ENCODE measurements around the gene KIFAP3.

Gene KIFAP3

GRCh38 chr1:170063109-170063826 is 11.2 kb downstream of the KIFAP3 start:
- TF ChIP-seq NFIC (IDR thresholded peaks at IDR 0.05) (no peak), TCF12 (IDR thresholded peaks at IDR 0.05; ENCODE audit: low read depth) (no peak), CREB1 (IDR thresholded peaks at IDR 0.05; ENCODE audit: low read depth) (no peak), TAF1 (IDR thresholded peaks at IDR 0.05; ENCODE audit: low read depth) (no peak), EP300 (IDR thresholded peaks at IDR 0.05; ENCODE audit: borderline replicate concordance) (no peak), EGR1 (IDR thresholded peaks at IDR 0.05) (no peak), FOXM1 (IDR thresholded peaks at IDR 0.05; ENCODE audit: borderline replicate concordance, low read depth) (no peak), RAD21 (IDR thresholded peaks at IDR 0.05; ENCODE audit: low read depth) (no peak), CEBPB (IDR thresholded peaks at IDR 0.05) (no peak), YY1 (IDR thresholded peaks at IDR 0.05; ENCODE audit: low read depth) (no peak), MAX (IDR thresholded peaks at IDR 0.05) (no peak)
- TF ChIP-seq, protein P1, sequence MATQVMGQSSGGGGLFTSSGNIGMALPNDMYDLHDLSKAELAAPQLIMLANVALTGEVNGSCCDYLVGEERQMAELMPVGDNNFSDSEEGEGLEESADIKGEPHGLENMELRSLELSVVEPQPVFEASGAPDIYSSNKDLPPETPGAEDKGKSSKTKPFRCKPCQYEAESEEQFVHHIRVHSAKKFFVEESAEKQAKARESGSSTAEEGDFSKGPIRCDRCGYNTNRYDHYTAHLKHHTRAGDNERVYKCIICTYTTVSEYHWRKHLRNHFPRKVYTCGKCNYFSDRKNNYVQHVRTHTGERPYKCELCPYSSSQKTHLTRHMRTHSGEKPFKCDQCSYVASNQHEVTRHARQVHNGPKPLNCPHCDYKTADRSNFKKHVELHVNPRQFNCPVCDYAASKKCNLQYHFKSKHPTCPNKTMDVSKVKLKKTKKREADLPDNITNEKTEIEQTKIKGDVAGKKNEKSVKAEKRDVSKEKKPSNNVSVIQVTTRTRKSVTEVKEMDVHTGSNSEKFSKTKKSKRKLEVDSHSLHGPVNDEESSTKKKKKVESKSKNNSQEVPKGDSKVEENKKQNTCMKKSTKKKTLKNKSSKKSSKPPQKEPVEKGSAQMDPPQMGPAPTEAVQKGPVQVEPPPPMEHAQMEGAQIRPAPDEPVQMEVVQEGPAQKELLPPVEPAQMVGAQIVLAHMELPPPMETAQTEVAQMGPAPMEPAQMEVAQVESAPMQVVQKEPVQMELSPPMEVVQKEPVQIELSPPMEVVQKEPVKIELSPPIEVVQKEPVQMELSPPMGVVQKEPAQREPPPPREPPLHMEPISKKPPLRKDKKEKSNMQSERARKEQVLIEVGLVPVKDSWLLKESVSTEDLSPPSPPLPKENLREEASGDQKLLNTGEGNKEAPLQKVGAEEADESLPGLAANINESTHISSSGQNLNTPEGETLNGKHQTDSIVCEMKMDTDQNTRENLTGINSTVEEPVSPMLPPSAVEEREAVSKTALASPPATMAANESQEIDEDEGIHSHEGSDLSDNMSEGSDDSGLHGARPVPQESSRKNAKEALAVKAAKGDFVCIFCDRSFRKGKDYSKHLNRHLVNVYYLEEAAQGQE (IDR thresholded peaks at IDR 0.05; ENCODE audit: low read depth), result no peak
- TF ChIP-seq, protein P2, sequence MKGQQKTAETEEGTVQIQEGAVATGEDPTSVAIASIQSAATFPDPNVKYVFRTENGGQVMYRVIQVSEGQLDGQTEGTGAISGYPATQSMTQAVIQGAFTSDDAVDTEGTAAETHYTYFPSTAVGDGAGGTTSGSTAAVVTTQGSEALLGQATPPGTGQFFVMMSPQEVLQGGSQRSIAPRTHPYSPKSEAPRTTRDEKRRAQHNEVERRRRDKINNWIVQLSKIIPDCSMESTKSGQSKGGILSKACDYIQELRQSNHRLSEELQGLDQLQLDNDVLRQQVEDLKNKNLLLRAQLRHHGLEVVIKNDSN (IDR thresholded peaks at IDR 0.05), result no peak

DNA sequence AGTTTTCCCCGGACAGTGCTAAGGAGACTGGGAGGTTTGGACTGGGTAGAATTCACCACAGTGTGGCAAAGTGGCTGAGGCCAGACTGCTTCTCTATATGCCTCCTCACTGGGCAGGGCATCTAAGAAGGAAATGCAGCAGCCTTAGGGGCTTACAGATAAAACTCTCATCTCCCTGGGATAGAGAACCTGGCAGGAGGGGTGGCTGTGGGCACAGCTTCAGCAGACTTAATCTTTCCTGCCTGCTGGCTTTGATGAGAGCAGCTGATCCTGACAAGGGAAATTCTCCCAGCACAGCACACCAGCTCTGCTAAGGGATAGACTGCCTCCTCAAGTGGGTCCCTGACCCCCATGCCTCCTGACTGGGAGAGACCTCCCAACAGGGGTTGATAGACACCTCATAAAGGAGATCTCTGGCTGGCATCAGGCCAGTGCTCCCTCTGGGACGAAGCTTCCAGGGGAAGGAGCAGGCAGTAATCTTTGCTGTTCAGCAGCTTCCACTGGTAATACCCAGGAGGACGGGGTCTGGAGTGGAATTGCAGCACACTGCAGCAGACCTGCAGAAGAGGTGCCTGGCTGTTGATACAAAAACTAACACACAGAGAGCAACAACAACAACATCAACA is 25.2 kb downstream of the KIFAP3 start:
- TF ChIP-seq CREB1 (IDR thresholded peaks at IDR 0.05; ENCODE audit: low read depth), result no peak
- no peak for TF ChIP-seq TAF1 (IDR thresholded peaks at IDR 0.05; ENCODE audit: low read depth)
- no peak for TF ChIP-seq MAX (IDR thresholded peaks at IDR 0.05)
- TF ChIP-seq, protein P2 (IDR thresholded peaks at IDR 0.05), result no peak
- no peak for TF ChIP-seq TCF12 (IDR thresholded peaks at IDR 0.05; ENCODE audit: low read depth)
- no peak for TF ChIP-seq EP300 (IDR thresholded peaks at IDR 0.05; ENCODE audit: borderline replicate concordance)
- no peak for TF ChIP-seq ZBTB7A (IDR thresholded peaks at IDR 0.05; ENCODE audit: low read depth)
- TF ChIP-seq RAD21 (IDR thresholded peaks at IDR 0.05; ENCODE audit: low read depth), result no peak
- no peak for TF ChIP-seq EGR1 (IDR thresholded peaks at IDR 0.05)
- no peak for TF ChIP-seq CEBPB (IDR thresholded peaks at IDR 0.05)
- no peak for TF ChIP-seq NFIC (IDR thresholded peaks at IDR 0.05)
- TF ChIP-seq, protein P1 (IDR thresholded peaks at IDR 0.05; ENCODE audit: low read depth), result no peak
- no peak for TF ChIP-seq YY1 (IDR thresholded peaks at IDR 0.05; ENCODE audit: low read depth)
- TF ChIP-seq FOXM1 (IDR thresholded peaks at IDR 0.05; ENCODE audit: borderline replicate concordance, low read depth), result no peak
- TF ChIP-seq TEAD4 (IDR thresholded peaks at IDR 0.05), result no peak

- no peak for TF ChIP-seq FOXM1 (IDR thresholded peaks at IDR 0.05; ENCODE audit: borderline replicate concordance, low read depth)
- TF ChIP-seq MAX (IDR thresholded peaks at IDR 0.05), result no peak
- no peak for TF ChIP-seq ZBTB7A (IDR thresholded peaks at IDR 0.05; ENCODE audit: low read depth)
- TF ChIP-seq TAF1 (IDR thresholded peaks at IDR 0.05; ENCODE audit: low read depth), result no peak
- no peak for TF ChIP-seq NFIC (IDR thresholded peaks at IDR 0.05)
- TF ChIP-seq, protein P2 (IDR thresholded peaks at IDR 0.05), result no peak
- no peak for TF ChIP-seq RAD21 (IDR thresholded peaks at IDR 0.05; ENCODE audit: low read depth)
- no peak for TF ChIP-seq TCF12 (IDR thresholded peaks at IDR 0.05; ENCODE audit: low read depth)
- TF ChIP-seq CREB1 (IDR thresholded peaks at IDR 0.05; ENCODE audit: low read depth), result no peak
- TF ChIP-seq, protein P1 (IDR thresholded peaks at IDR 0.05; ENCODE audit: low read depth), result no peak
- no peak for TF ChIP-seq CEBPB (IDR thresholded peaks at IDR 0.05)
- no peak for TF ChIP-seq EGR1 (IDR thresholded peaks at IDR 0.05)
- TF ChIP-seq TEAD4 (IDR thresholded peaks at IDR 0.05), result no peak
Observed at GRCh38 chr1:170048515-170048914, 26.0 kb downstream of the KIFAP3 start.

Data from Ishikawa (cell line).